Measurements from ENCODE around the gene C5orf63. TPM values are rescaled to one million over a fixed set of nuclear protein-coding genes. Genes with fewer than 3 reads are reported as not detected.
"Not testable (repeated sequence)": the region's sequence is repeated elsewhere in the genome, so short reads cannot be mapped to it uniquely, and the experiment has no call there.

The C5orf63 gene
- 6.8 and 8.4 TPM in 2 replicates for total RNA-seq (2014; rRNA removed; shearing (Covaris generic))

GRCh38 chr5:127072861-127073846, at the start of gene C5orf63:
Gene C5orf63, minus strand, starts transcription at chr5:127073502. Its CDS starts 14,507 bp downstream, at chr5:127058995.
- DNase-seq: peak; percentile 65 to 72
- Histone ChIP-seq H3K36me3 (no peaks in the 10 kb centered on the region), H3K4me3 (peak within 1 kb of the TSS; percentile 64), H3K4me1 (peaks cover 9% of the 10 kb centered on the region), H3K27ac (peak within 1 kb of the TSS; percentile 49; the same call in 1 of the 2 replicates), H3K9me3 (replicated peaks) (no peaks in the 10 kb centered on the region), H3K27me3 (no peaks in the 10 kb centered on the region)

GRCh38 chr5:127112347-127112864, 39.1 kb upstream of the C5orf63 start:
- DNase-seq: no peak
- H3K4me1 ChIP-seq: no peaks in the 10 kb centered on the region
- H3K36me3 ChIP-seq: no peaks in the 10 kb centered on the region
- H3K27ac ChIP-seq: no peak overlapping the region
- H3K9me3 ChIP-seq (replicated peaks): no peaks in the 10 kb centered on the region
- no peak overlapping the region for H3K4me3 ChIP-seq
- H3K27me3 ChIP-seq: no peaks in the 10 kb centered on the region

- Histone ChIP-seq H3K27ac (no peak overlapping the region), H3K9me3 (replicated peaks) (no peaks in the 10 kb centered on the region), H3K4me3 (no peak overlapping the region), H3K4me1 (no peaks in the 10 kb centered on the region), H3K36me3 (no peaks in the 10 kb centered on the region), H3K27me3 (no peaks in the 10 kb centered on the region)
- no peak for DNase-seq
These were observed 37.8 kb upstream of the C5orf63 start for GRCh38 chr5:127111112-127111511.

- H3K9me3 ChIP-seq (replicated peaks); H3K36me3 ChIP-seq; DNase-seq; H3K27me3 ChIP-seq; H3K27ac ChIP-seq; H3K4me3 ChIP-seq; H3K4me1 ChIP-seq: not testable (repeated sequence)
These were observed 35.4 kb upstream of the C5orf63 start for GRCh38 chr5:127108624-127109260.

- 0 out of 2 replicates have a peak, but pooled peaks cover 5% of the 10 kb centered on the region for H3K9me3 ChIP-seq (replicated peaks)
- no peak overlapping the region for H3K4me3 ChIP-seq
- no peaks in the 10 kb centered on the region for H3K36me3 ChIP-seq
- H3K27me3 ChIP-seq: no peaks in the 10 kb centered on the region
- H3K27ac ChIP-seq: no peak overlapping the region
- no peak for DNase-seq
- peaks cover 35% of the 10 kb centered on the region for H3K4me1 ChIP-seq
These were observed 28.6 kb upstream of the C5orf63 start for GRCh38 chr5:127101935-127102334.

GRCh38 chr5:127101533-127101932, 28.2 kb upstream of the C5orf63 start:
- H3K36me3 ChIP-seq: no peaks in the 10 kb centered on the region
- DNase-seq: no peak
- H3K9me3 ChIP-seq (replicated peaks): 0 out of 2 replicates have a peak, but pooled peaks cover 5% of the 10 kb centered on the region
- no peak overlapping the region for H3K27ac ChIP-seq
- no peak overlapping the region for H3K4me3 ChIP-seq
- H3K27me3 ChIP-seq: no peaks in the 10 kb centered on the region
- peaks cover 35% of the 10 kb centered on the region for H3K4me1 ChIP-seq

- 0 out of 2 replicates have a peak, but pooled peaks cover 3% of the 10 kb centered on the region for H3K9me3 ChIP-seq (replicated peaks)
- no peaks in the 10 kb centered on the region for H3K27me3 ChIP-seq
- H3K4me3 ChIP-seq: no peak overlapping the region
- H3K36me3 ChIP-seq: no peaks in the 10 kb centered on the region
- H3K27ac ChIP-seq: no peak overlapping the region
- DNase-seq: peak in 1 of 2 experiments; percentile 39
- H3K4me1 ChIP-seq: peaks cover 42% of the 10 kb centered on the region
These were observed 24.9 kb upstream of the C5orf63 start for GRCh38 chr5:127098241-127098640.

- Histone ChIP-seq H3K4me1 (peaks cover 49% of the 10 kb centered on the region), H3K27me3 (no peaks in the 10 kb centered on the region), H3K27ac (peak overlapping the region; percentile 33), H3K9me3 (replicated peaks) (no peaks in the 10 kb centered on the region), H3K36me3 (no peaks in the 10 kb centered on the region), H3K4me3 (no peak overlapping the region)
- DNase-seq: peak; percentile 87 to 92
These were observed 24.0 kb upstream of the C5orf63 start for GRCh38 chr5:127097278-127097677.

GRCh38 chr5:127096328-127096993, 23.2 kb upstream of the C5orf63 start:
- Histone ChIP-seq H3K27ac (peak overlapping the region; percentile 41), H3K4me1 (peaks cover 51% of the 10 kb centered on the region), H3K9me3 (replicated peaks) (no peaks in the 10 kb centered on the region), H3K27me3 (no peaks in the 10 kb centered on the region), H3K4me3 (peak overlapping the region; percentile 29), H3K36me3 (no peaks in the 10 kb centered on the region)
- DNase-seq: peak; percentile 49 to 68

GRCh38 chr5:127094161-127094814, 21.0 kb upstream of the C5orf63 start:
- peaks cover 39% of the 10 kb centered on the region for H3K4me1 ChIP-seq
- no peaks in the 10 kb centered on the region for H3K36me3 ChIP-seq
- H3K9me3 ChIP-seq (replicated peaks): no peaks in the 10 kb centered on the region
- DNase-seq: peak in 1 of 2 experiments; percentile 21
- no peak overlapping the region for H3K27ac ChIP-seq
- H3K27me3 ChIP-seq: no peaks in the 10 kb centered on the region
- no peak overlapping the region for H3K4me3 ChIP-seq

GRCh38 chr5:127092690-127093089, 19.4 kb upstream of the C5orf63 start:
- peak overlapping the region; percentile 21; the same call in 1 of the 2 replicates for H3K27ac ChIP-seq
- H3K4me3 ChIP-seq: no peak overlapping the region
- peak; percentile 67 to 82 for DNase-seq
- H3K9me3 ChIP-seq (replicated peaks): no peaks in the 10 kb centered on the region
- H3K27me3 ChIP-seq: no peaks in the 10 kb centered on the region
- no peaks in the 10 kb centered on the region for H3K36me3 ChIP-seq
- peaks cover 24% of the 10 kb centered on the region for H3K4me1 ChIP-seq

GRCh38 chr5:127089191-127089590, 15.9 kb upstream of the C5orf63 start:
- H3K36me3 ChIP-seq: no peaks in the 10 kb centered on the region
- H3K4me1 ChIP-seq: peaks cover 9% of the 10 kb centered on the region
- no peaks in the 10 kb centered on the region for H3K27me3 ChIP-seq
- H3K9me3 ChIP-seq (replicated peaks): no peaks in the 10 kb centered on the region
- no peak for DNase-seq
- H3K27ac ChIP-seq: no peak overlapping the region
- no peak overlapping the region for H3K4me3 ChIP-seq

- H3K36me3 ChIP-seq: no peaks in the 10 kb centered on the region
- no peaks in the 10 kb centered on the region for H3K27me3 ChIP-seq
- H3K4me3 ChIP-seq: no peak overlapping the region
- peaks cover 9% of the 10 kb centered on the region for H3K4me1 ChIP-seq
- no peak for DNase-seq
- no peaks in the 10 kb centered on the region for H3K9me3 ChIP-seq (replicated peaks)
- H3K27ac ChIP-seq: no peak overlapping the region
These were observed 14.9 kb upstream of the C5orf63 start for GRCh38 chr5:127088251-127088650.

- Histone ChIP-seq H3K9me3 (replicated peaks) (peaks cover 2% of the 10 kb centered on the region; the same call in 1 of the 2 replicates), H3K36me3 (no peaks in the 10 kb centered on the region), H3K4me1 (no peaks in the 10 kb centered on the region), H3K4me3 (no peak overlapping the region), H3K27ac (no peak overlapping the region), H3K27me3 (no peaks in the 10 kb centered on the region)
- DNase-seq: no peak
These were observed 13.3 kb upstream of the C5orf63 start for GRCh38 chr5:127086589-127086988.
